CD4-positive, CD25-positive, alpha-beta regulatory T cell (primary cell): Measurements from ENCODE around the gene KRTAP15-1. TPM values are rescaled to one million over a fixed set of nuclear protein-coding genes. Genes with fewer than 3 reads are reported as not detected.

Experiments used
- polyA plus RNA-seq, 4 donors: library from polyadenylated mRNA; unstranded; fragments of 300-500 nt; fragmentation: Illumina TruSeq; gene quantifications; one replicate each; pipeline ENCODE4 v1.2.3, GENCODE V29; 2021
- total RNA-seq: library from RNA; stranded (reverse); gene quantifications from one replicate; pipeline ENCODE4 v1.2.3, GENCODE V29; 2022

KRTAP15-1 gene
- total and polyA plus RNA-seq, 5 donors from 2014 or later: not detected

Other genes with a start within 250 kb of the KRTAP15-1 start
- not detected for gene CLDN8, start 224.2 kb upstream of the KRTAP15-1 start, total RNA-seq
- gene CLDN8, start 224.2 kb upstream of the KRTAP15-1 start, polyA plus RNA-seq: not detected
- gene KRTAP24-1, start 157.3 kb upstream of the KRTAP15-1 start, total RNA-seq: not detected
- not detected for gene KRTAP24-1, start 157.3 kb upstream of the KRTAP15-1 start, polyA plus RNA-seq
- not detected for gene KRTAP25-1, start 150.8 kb upstream of the KRTAP15-1 start, total RNA-seq
- gene KRTAP25-1, start 150.8 kb upstream of the KRTAP15-1 start, polyA plus RNA-seq: not detected
- not detected for gene KRTAP26-1, start 120.0 kb upstream of the KRTAP15-1 start, total RNA-seq
- gene KRTAP26-1, start 120.0 kb upstream of the KRTAP15-1 start, polyA plus RNA-seq: not detected
- not detected for gene KRTAP27-1, start 102.6 kb upstream of the KRTAP15-1 start, total RNA-seq
- gene KRTAP27-1, start 102.6 kb upstream of the KRTAP15-1 start, polyA plus RNA-seq: not detected
- not detected for gene KRTAP23-1, start 91.7 kb upstream of the KRTAP15-1 start, total RNA-seq
- not detected for gene KRTAP23-1, start 91.7 kb upstream of the KRTAP15-1 start, polyA plus RNA-seq
- not detected for gene KRTAP13-2, start 68.0 kb upstream of the KRTAP15-1 start, total RNA-seq
- gene KRTAP13-2, start 68.0 kb upstream of the KRTAP15-1 start, polyA plus RNA-seq: not detected
- gene KRTAP13-1, start 44.2 kb upstream of the KRTAP15-1 start, total RNA-seq: not detected
- gene KRTAP13-1, start 44.2 kb upstream of the KRTAP15-1 start, polyA plus RNA-seq: not detected
- not detected for gene KRTAP13-3, start 14.3 kb upstream of the KRTAP15-1 start, total RNA-seq
- not detected for gene KRTAP13-3, start 14.3 kb upstream of the KRTAP15-1 start, polyA plus RNA-seq
- not detected for gene KRTAP13-4, start 10.1 kb upstream of the KRTAP15-1 start, total RNA-seq
- gene KRTAP13-4, start 10.1 kb upstream of the KRTAP15-1 start, polyA plus RNA-seq: not detected
- gene KRTAP19-1, start 40.1 kb downstream of the KRTAP15-1 start, total RNA-seq: not detected
- gene KRTAP19-1, start 40.1 kb downstream of the KRTAP15-1 start, polyA plus RNA-seq: not detected
- not detected for gene KRTAP19-2, start 47.2 kb downstream of the KRTAP15-1 start, total RNA-seq
- not detected for gene KRTAP19-2, start 47.2 kb downstream of the KRTAP15-1 start, polyA plus RNA-seq
- gene KRTAP19-3, start 51.7 kb downstream of the KRTAP15-1 start, total RNA-seq: not detected
- not detected for gene KRTAP19-3, start 51.7 kb downstream of the KRTAP15-1 start, polyA plus RNA-seq
- gene KRTAP19-4, start 56.9 kb downstream of the KRTAP15-1 start, total RNA-seq: not detected
- not detected for gene KRTAP19-4, start 56.9 kb downstream of the KRTAP15-1 start, polyA plus RNA-seq
- gene KRTAP19-5, start 61.9 kb downstream of the KRTAP15-1 start, total RNA-seq: not detected
- not detected for gene KRTAP19-5, start 61.9 kb downstream of the KRTAP15-1 start, polyA plus RNA-seq
- not detected for gene KRTAP19-6, start 101.6 kb downstream of the KRTAP15-1 start, total RNA-seq
- not detected for gene KRTAP19-6, start 101.6 kb downstream of the KRTAP15-1 start, polyA plus RNA-seq
- gene KRTAP19-7, start 121.0 kb downstream of the KRTAP15-1 start, total RNA-seq: not detected
- gene KRTAP19-7, start 121.0 kb downstream of the KRTAP15-1 start, polyA plus RNA-seq: not detected
- gene KRTAP22-2, start 150.1 kb downstream of the KRTAP15-1 start, total RNA-seq: not detected
- not detected for gene KRTAP22-2, start 150.1 kb downstream of the KRTAP15-1 start, polyA plus RNA-seq
- gene KRTAP6-3, start 152.2 kb downstream of the KRTAP15-1 start, total RNA-seq: not detected
- not detected for gene KRTAP6-3, start 152.2 kb downstream of the KRTAP15-1 start, polyA plus RNA-seq
- gene KRTAP6-2, start 158.6 kb downstream of the KRTAP15-1 start, total RNA-seq: not detected
- gene KRTAP6-2, start 158.6 kb downstream of the KRTAP15-1 start, polyA plus RNA-seq: not detected
- gene KRTAP22-1, start 160.8 kb downstream of the KRTAP15-1 start, total RNA-seq: not detected
- gene KRTAP22-1, start 160.8 kb downstream of the KRTAP15-1 start, polyA plus RNA-seq: not detected
- not detected for gene KRTAP6-1, start 173.7 kb downstream of the KRTAP15-1 start, total RNA-seq
- gene KRTAP6-1, start 173.7 kb downstream of the KRTAP15-1 start, polyA plus RNA-seq: not detected
- gene KRTAP20-1, start 176.2 kb downstream of the KRTAP15-1 start, total RNA-seq: not detected
- gene KRTAP20-1, start 176.2 kb downstream of the KRTAP15-1 start, polyA plus RNA-seq: not detected
- gene KRTAP20-4, start 180.4 kb downstream of the KRTAP15-1 start, total RNA-seq: not detected
- not detected for gene KRTAP20-4, start 180.4 kb downstream of the KRTAP15-1 start, polyA plus RNA-seq
- not detected for gene KRTAP20-2, start 194.9 kb downstream of the KRTAP15-1 start, total RNA-seq
- not detected for gene KRTAP20-2, start 194.9 kb downstream of the KRTAP15-1 start, polyA plus RNA-seq
- not detected for gene KRTAP20-3, start 202.6 kb downstream of the KRTAP15-1 start, total RNA-seq
- not detected for gene KRTAP20-3, start 202.6 kb downstream of the KRTAP15-1 start, polyA plus RNA-seq